Measurements from ENCODE around the gene ACOXL.
"Not testable (repeated sequence)": the region's sequence is repeated elsewhere in the genome, so short reads cannot be mapped to it uniquely, and the experiment has no call there.

Gene ACOXL

GRCh38 chr2:110927526-110927925 is 195.2 kb downstream of the ACOXL start:
- no peak for DNase-seq (ENCODE audit: low spot score)

GRCh38 chr2:110929528-110929927 is 197.2 kb downstream of the ACOXL start:
- no peak for DNase-seq (ENCODE audit: low spot score)

- no peak for DNase-seq (ENCODE audit: low spot score)
These were observed 199.3 kb downstream of the ACOXL start for GRCh38 chr2:110931648-110932047.

- DNase-seq (ENCODE audit: low spot score) = no peak
These were observed 201.0 kb downstream of the ACOXL start for GRCh38 chr2:110933420-110933819.

- no peak for DNase-seq (ENCODE audit: low spot score)
These were observed 202.6 kb downstream of the ACOXL start for GRCh38 chr2:110934948-110935347.

- no peak for DNase-seq (ENCODE audit: low spot score)
These were observed 208.1 kb downstream of the ACOXL start for GRCh38 chr2:110940376-110940910.

- no peak for DNase-seq (ENCODE audit: low spot score)
These were observed 208.9 kb downstream of the ACOXL start for GRCh38 chr2:110941226-110941625.

GRCh38 chr2:110943070-110943634 is 210.8 kb downstream of the ACOXL start:
- DNase-seq (ENCODE audit: low spot score) = no peak

- DNase-seq (ENCODE audit: low spot score) = no peak
These were observed 214.5 kb downstream of the ACOXL start for GRCh38 chr2:110946902-110947301.

- DNase-seq (ENCODE audit: low spot score) = no peak
These were observed 215.8 kb downstream of the ACOXL start for GRCh38 chr2:110948027-110948674.

- no peak for DNase-seq (ENCODE audit: low spot score)
These were observed 217.9 kb downstream of the ACOXL start for GRCh38 chr2:110950281-110950680.

- no peak for DNase-seq (ENCODE audit: low spot score)
These were observed 222.7 kb downstream of the ACOXL start for GRCh38 chr2:110955045-110955444.

GRCh38 chr2:110955556-110955955 is 223.2 kb downstream of the ACOXL start:
- no peak for DNase-seq (ENCODE audit: low spot score)

- no peak for DNase-seq (ENCODE audit: low spot score)
These were observed 224.9 kb downstream of the ACOXL start for GRCh38 chr2:110957293-110957692.

GRCh38 chr2:110958346-110959119 is 226.2 kb downstream of the ACOXL start:
- DNase-seq (ENCODE audit: low spot score) = no peak

GRCh38 chr2:110959198-110959597 is 226.8 kb downstream of the ACOXL start:
- DNase-seq (ENCODE audit: low spot score) = no peak

- no peak for DNase-seq (ENCODE audit: low spot score)
These were observed 227.9 kb downstream of the ACOXL start for GRCh38 chr2:110960281-110960680.

GRCh38 chr2:110960954-110961353 is 228.6 kb downstream of the ACOXL start:
- no peak for DNase-seq (ENCODE audit: low spot score)

GRCh38 chr2:110961643-110962042 is 229.3 kb downstream of the ACOXL start:
- DNase-seq (ENCODE audit: low spot score) = not testable (repeated sequence)

- no peak for DNase-seq (ENCODE audit: low spot score)
These were observed 237.3 kb downstream of the ACOXL start for GRCh38 chr2:110969696-110970095.

GRCh38 chr2:110970201-110970600 is 237.8 kb downstream of the ACOXL start:
- no peak for DNase-seq (ENCODE audit: low spot score)

- no peak for DNase-seq (ENCODE audit: low spot score)
These were observed 239.4 kb downstream of the ACOXL start for GRCh38 chr2:110971811-110972210.

GRCh38 chr2:110973262-110973661 is 240.9 kb downstream of the ACOXL start:
- no peak for DNase-seq (ENCODE audit: low spot score)

All from RKO (cell line).